Measurements from ENCODE around the gene RNASEL. TPM values are rescaled to one million over a fixed set of nuclear protein-coding genes. Genes with fewer than 3 reads are reported as not detected.
"Not testable (repeated sequence)": the region's sequence is repeated elsewhere in the genome, so short reads cannot be mapped to it uniquely, and the experiment has no call there.

Gene RNASEL
- total and polyA plus RNA-seq, 10 donors, result 5.0 to 18.1 (median 13.8) TPM

GRCh38 chr1:182549346-182549745 lies 39.7 kb downstream of the RNASEL start:
- Histone ChIP-seq H3K27me3 (replicated peaks in 1 of 7) (peaks cover 0 to 3% (median 0%) of the 10 kb centered on the region in 7 donors), H3K27ac (no peak overlapping the region), H3K4me1 (no peaks in the 10 kb centered on the region), H3K9me3 (peaks cover 0 to 19% (median 13%) of the 10 kb centered on the region in 8 donors), H3K4me3 (no peak overlapping the region), H3K36me3 (no peaks in the 10 kb centered on the region)
- TF ChIP-seq CTCF (IDR thresholded peaks at IDR 0.05 in 8 of 11, conservative IDR thresholded peaks at IDR 0.05 in 3 of 11) (no peak), POLR2AphosphoS5 (IDR thresholded peaks at IDR 0.05) (no peak), POLR2A (IDR thresholded peaks at IDR 0.05) (no peak)
- intact Hi-C loops (cut with DNase I; ENCODE audit: low total_unique reads), result no loop called here
- DNase-seq, result no peak

DNA sequence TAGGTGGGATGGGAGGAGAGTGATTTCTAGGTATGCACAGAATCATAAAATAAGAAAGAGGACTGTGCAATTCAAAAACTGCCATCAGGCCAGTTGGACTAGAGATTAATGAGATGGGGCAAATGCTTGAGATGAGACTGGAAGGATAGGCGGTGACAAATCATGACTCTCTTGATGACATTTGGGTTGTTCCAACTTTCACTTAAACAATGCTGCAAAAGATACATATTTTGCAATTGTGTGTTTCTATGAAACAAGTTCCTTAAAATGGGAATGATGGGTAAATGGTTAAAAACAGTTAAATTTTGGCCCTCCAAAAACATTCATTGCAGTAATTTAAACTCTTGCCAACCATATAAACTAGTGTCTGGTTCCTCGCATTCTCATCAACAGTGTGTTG lies 55.2 kb downstream of the RNASEL start:
- H3K27ac ChIP-seq, result no peak overlapping the region
- WGBS, 5 donors, result 93 to 97% (median 94%) methylated on average over 2 of the region's 2 CpGs
- no peak for DNase-seq
- H3K36me3 ChIP-seq, result no peaks in the 10 kb centered on the region
- intact Hi-C loops (cut with DNase I; ENCODE audit: low total_unique reads), result no loop called here
- H3K9me3 ChIP-seq, result peaks cover 0 to 5% (median under 1%) of the 10 kb centered on the region in 8 donors
- H3K4me3 ChIP-seq, result no peak overlapping the region
- no peaks in the 10 kb centered on the region for H3K4me1 ChIP-seq
- peaks cover 0 to 8% (median 0%) of the 10 kb centered on the region in 7 donors for H3K27me3 ChIP-seq (replicated peaks in 1 of 7)
- TF ChIP-seq CTCF (IDR thresholded peaks at IDR 0.05 in 8 of 11, conservative IDR thresholded peaks at IDR 0.05 in 3 of 11), result no peak
- TF ChIP-seq POLR2AphosphoS5 (IDR thresholded peaks at IDR 0.05), result no peak
- no peak for TF ChIP-seq POLR2A (IDR thresholded peaks at IDR 0.05)

DNA sequence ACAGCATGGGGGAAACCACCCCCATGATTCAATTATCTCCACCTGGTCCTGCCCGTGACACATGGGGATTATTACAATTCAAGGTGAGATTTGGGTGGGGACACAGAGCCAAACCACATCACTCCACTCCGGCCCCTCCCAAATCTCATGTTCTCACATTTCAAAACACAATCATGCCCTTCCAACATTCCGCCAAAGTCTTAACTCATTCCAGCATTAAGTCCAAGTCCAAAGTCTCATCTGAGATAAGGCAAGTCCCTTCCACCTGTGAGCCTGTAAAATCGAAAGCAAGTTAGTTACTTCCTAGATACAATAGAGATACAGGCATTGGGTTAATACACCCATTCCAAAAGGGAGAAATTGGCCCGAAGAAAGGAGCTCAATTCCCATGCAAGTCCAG lies 60.9 kb downstream of the RNASEL start:
- DNase-seq; H3K27ac ChIP-seq; H3K4me1 ChIP-seq; H3K4me3 ChIP-seq; H3K27me3 ChIP-seq (replicated peaks in 1 of 7); intact Hi-C loops (cut with DNase I; ENCODE audit: low total_unique reads); H3K36me3 ChIP-seq: not testable (repeated sequence)
- WGBS, 5 donors, result 84 to 91% (median 85%) methylated on average over 5 of the region's 5 CpGs
- H3K9me3 ChIP-seq, result peaks cover 6 to 62% (median 51%) of the 10 kb centered on the region in 8 donors

DNA sequence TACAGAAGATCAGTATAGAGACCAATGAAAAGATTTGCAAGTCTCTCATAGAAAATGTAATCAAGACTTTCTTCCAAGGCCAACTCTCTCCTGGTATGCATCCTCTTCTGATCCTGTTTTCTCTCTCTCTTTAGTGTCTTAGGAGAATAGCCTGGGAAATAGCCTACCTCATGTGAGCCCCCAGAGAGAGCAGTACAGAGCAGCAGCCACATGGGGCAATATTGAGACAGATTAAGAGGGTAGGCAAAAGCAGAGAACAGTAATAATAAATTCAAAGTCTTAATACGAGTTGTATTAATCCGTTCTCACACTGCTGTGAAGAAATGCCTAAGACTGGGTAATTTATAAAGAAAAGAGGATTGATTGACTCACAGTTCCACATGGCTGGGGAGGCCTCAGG lies 61.4 kb downstream of the RNASEL start:
- Histone ChIP-seq H3K27me3 (replicated peaks in 1 of 7) (no peaks in the 10 kb centered on the region), H3K27ac (no peak overlapping the region), H3K4me3 (no peak overlapping the region), H3K36me3 (no peaks in the 10 kb centered on the region), H3K4me1 (no peaks in the 10 kb centered on the region), H3K9me3 (peaks cover 6 to 66% (median 51%) of the 10 kb centered on the region in 8 donors)
- TF ChIP-seq CTCF (IDR thresholded peaks at IDR 0.05 in 8 of 11, conservative IDR thresholded peaks at IDR 0.05 in 3 of 11) (no peak), POLR2AphosphoS5 (IDR thresholded peaks at IDR 0.05) (no peak), POLR2A (IDR thresholded peaks at IDR 0.05) (no peak)
- no peak for DNase-seq
- intact Hi-C loops (cut with DNase I; ENCODE audit: low total_unique reads), result no loop called here
- WGBS, 5 donors, result 77 to 88% (median 79%) methylated on average over 2 of the region's 2 CpGs

- H3K27me3 ChIP-seq (replicated peaks in 1 of 7), result peaks cover 0 to 5% (median 0%) of the 10 kb centered on the region in 7 donors
- H3K36me3 ChIP-seq, result no peaks in the 10 kb centered on the region
- no peak for DNase-seq
- H3K9me3 ChIP-seq, result peaks cover 6 to 66% (median 51%) of the 10 kb centered on the region in 8 donors
- H3K4me3 ChIP-seq, result no peak overlapping the region
- no peaks in the 10 kb centered on the region for H3K4me1 ChIP-seq
- intact Hi-C loops (cut with DNase I; ENCODE audit: low total_unique reads), result no loop called here
- no peak overlapping the region for H3K27ac ChIP-seq
- TF ChIP-seq CTCF (IDR thresholded peaks at IDR 0.05 in 8 of 11, conservative IDR thresholded peaks at IDR 0.05 in 3 of 11) (no peak), POLR2A (IDR thresholded peaks at IDR 0.05) (no peak), POLR2AphosphoS5 (IDR thresholded peaks at IDR 0.05) (no peak)
Measured at GRCh38 chr1:182525342-182525741, 63.7 kb downstream of the RNASEL start.
